Fibroblast of skin of abdomen (primary cell): ENCODE measurements around the gene TNXB.
"Not testable (repeated sequence)": the region's sequence is repeated elsewhere in the genome, so short reads cannot be mapped to it uniquely, and the experiment has no call there.

Experiments used
- DNase-seq: peaks from one replicate; pipeline ENCODE4 v3.0.0-alpha.2; 2013

The TNXB gene

GRCh38 chr6:32085759-32086459 lies 23.2 kb downstream of the TNXB start:
- DNase-seq = no peak

GRCh38 chr6:32084780-32085179 lies 24.4 kb downstream of the TNXB start:
- DNase-seq = no peak

GRCh38 chr6:32083812-32084768 lies 25.0 kb downstream of the TNXB start:
- no peak for DNase-seq

- DNase-seq = peak; percentile 62
These were observed 26.2 kb downstream of the TNXB start for GRCh38 chr6:32082935-32083334.

GRCh38 chr6:32082478-32082877 lies 26.7 kb downstream of the TNXB start:
- DNase-seq = no peak

- peak; percentile 88 for DNase-seq
These were observed 27.8 kb downstream of the TNXB start for GRCh38 chr6:32081168-32081990.

DNA sequence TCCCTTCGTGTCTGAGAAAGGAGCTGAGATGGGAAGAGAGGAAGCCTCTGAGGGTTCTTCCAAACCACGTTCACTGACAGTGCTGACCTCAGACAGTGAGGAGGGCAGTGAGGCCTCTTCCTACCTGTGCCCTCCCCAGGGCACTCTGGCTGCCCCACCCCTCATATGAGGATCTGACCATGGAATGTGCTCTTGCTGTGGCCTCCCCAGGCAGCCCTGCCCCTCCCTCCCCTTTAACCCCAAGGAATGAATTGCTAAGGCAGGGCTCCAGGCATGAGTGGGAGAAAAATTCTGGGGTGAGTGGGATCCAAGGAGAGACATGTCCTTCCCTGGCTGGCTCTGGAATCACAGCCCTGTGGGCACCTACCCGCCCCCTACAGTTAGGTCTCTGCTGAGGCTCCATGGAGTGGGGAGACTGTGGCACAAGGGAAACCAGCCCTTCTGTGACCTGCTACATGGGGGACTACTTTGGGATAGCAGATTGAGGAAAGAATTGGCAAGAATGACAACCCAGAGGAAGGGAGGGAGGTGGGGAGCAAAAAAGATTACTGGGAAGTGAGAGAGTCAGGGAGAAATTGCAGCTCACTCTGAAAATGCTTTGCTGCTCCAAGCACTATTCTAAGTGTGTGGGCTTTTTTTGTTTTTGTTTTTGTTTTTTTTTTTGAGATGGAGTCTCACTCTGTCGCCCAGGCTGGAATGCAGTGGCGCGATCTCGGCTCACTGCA lies 29.4 kb downstream of the TNXB start:
- DNase-seq = no peak

- DNase-seq = peak; percentile 87
These were observed 32.8 kb downstream of the TNXB start for GRCh38 chr6:32076321-32076809.

GRCh38 chr6:32075781-32076180 lies 33.4 kb downstream of the TNXB start:
- DNase-seq = no peak

GRCh38 chr6:32074996-32075532 lies 34.1 kb downstream of the TNXB start:
- peak; percentile 70 for DNase-seq

GRCh38 chr6:32073613-32074012 lies 35.5 kb downstream of the TNXB start:
- no peak for DNase-seq

- DNase-seq = no peak
These were observed 36.0 kb downstream of the TNXB start for GRCh38 chr6:32073101-32073500.

- DNase-seq = no peak
These were observed 38.2 kb downstream of the TNXB start for GRCh38 chr6:32070814-32071543.

DNA sequence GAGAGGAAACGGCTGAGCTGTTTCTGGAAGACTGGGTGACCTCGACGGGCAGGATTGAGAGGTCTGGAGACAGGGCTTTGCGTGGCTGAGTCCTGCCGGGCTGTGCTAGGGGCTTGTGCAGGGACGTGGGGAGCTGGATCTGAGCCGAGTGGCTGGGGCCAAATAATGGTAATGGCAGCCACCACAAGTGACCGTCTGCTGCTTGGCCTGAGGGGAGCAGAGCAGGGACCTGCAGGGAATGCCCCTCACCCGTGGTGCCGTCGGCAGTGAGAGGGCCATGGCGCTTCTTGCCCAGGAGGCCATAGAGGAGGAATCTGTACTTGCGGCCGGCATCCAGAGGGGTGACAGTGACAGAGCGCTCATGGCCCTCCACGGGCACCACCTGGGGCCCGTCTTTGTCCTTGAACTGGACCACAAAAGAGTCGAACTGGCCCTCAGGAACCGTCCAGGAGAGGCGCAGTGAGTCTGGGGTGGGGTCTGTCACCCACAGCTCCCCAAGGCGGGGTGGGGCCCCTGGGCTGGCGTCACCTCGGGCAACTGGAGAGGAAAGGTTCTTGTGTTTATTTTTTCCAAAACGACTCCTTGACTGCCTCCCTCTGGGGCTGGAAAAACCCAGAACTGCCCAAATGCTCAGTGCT lies 39.1 kb downstream of the TNXB start:
- no peak for DNase-seq

DNA sequence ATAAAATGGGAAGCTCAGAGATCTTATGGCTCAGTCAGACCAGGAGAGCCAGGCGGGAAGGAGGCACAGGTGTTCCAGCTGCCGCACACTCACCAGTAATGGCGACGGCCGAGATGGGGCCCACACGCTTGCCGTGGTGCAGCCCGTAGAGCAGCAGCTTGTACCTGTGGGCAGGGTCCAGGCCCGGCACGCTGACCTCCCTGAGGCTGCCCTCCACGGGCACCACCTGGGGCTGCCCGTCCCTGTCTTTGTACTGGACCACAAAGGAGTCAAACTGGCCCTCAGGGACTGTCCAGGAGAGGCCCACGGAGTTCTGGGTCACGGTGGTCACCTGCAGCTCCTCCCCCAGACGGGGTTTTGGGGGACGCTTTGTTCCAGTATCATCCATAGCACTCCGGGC lies 39.7 kb downstream of the TNXB start:
- no peak for DNase-seq

DNA sequence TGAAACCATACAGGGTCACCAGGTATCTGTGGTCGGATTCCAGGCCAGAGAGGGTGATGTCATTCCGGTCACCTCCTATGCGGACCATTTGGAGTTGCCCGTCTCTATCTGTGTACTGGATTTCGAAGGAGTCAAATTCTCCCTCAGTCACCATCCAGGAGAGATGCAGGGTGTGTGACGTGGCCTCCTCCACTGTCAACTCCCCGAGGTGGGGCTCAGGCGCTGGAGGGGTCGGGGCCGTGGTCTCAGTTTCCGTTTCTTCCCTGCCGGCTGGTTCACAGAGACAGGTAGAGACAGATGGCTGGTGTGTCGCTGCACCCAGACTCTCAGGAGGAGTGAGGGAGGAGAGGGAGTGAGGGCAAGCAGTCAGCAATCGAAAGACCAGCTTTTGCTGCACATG lies 40.3 kb downstream of the TNXB start:
- DNase-seq = no peak

DNA sequence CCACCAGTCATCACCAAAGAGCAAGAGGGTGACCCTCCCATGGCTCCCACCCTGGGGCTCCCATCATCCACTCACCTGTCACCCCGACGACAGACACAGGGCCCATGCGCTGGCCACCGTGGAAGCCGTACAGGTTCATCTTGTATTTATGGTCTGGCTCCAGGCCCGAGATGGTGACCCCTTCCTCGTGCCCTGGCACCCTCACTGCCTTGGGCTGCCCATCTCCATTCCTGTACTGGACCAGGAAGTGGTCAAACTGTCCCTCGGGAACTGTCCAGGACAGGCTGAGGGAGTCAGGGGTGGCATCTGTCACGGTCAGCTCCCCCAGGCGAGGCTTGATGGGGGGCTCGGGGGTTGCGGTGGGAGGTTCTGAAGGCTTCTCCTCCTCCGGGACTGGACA lies 40.8 kb downstream of the TNXB start:
- not testable (repeated sequence) for DNase-seq

GRCh38 chr6:32067521-32067920 lies 41.6 kb downstream of the TNXB start:
- not testable (repeated sequence) for DNase-seq

- no peak for DNase-seq
These were observed 44.4 kb downstream of the TNXB start for GRCh38 chr6:32064706-32065105.

DNA sequence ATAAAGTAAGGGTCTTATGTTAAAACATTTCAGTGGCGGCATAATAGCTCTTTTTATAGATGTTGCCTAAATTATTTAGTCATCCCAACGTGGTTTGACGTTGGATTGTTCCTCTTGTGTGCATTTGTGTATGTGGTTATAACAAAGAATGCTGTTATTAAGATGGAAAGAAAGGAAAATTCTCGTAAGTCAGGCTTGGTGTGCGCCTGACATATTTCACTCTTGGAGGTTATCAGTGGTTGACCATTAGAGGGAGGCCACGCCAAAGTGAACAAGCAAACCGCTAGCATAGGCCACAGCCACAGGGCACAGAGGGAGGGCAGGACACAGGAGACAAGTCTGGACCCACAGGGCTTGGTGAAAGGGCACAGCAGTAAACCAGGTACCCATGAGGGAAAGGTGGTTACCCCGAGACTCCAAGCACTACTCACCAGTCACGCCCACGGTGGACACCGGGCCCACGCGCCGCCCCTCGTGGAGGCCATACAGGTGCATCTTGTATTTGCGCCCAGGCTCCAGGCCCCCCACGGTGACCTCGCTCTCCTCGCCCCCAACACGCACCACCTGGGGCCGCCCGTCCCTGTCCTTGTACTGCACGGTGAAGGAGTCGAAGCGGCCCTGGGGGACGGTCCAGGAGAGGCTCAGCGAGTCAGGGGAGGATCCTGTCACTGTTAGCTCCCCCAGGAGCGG lies 48.0 kb downstream of the TNXB start:
- no peak for DNase-seq
